ENCODE results near the gene KCNJ5.

KCNJ5 gene

DNA sequence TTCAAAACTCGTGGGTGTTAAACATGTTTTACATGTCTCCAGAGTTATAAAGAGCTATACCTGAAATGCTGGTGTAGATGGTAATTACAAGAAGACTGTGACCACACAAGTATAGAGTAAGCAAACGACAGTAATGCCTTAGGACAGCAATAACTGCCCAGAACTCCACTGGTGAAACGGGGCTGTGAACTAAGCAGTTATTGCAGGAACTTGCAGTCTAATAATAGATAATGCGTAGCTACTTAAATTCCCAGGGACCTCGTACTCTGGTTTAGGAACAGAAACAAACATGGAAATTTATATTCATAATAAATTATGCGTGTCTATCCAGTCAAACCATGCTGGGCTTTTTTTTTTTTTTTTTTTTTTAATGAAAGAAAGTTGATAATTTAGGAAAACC, 76.4 kb downstream of the KCNJ5 start:
- Histone ChIP-seq H3K9me3 (ENCODE audit: insufficient read depth, low read length, severe bottlenecking) (no peaks in the 10 kb centered on the region), H3K4me1 (ENCODE audit: insufficient read depth, low read length) (peaks cover 69% of the 10 kb centered on the region), H3K4me2 (ENCODE audit: insufficient read depth, low read length) (no peak overlapping the region), H3K27me3 (ENCODE audit: insufficient read depth, low read length, poor library complexity) (no peaks in the 10 kb centered on the region), H3K79me2 (ENCODE audit: insufficient read depth, low read length) (no peaks in the 10 kb centered on the region), H4K20me1 (ENCODE audit: insufficient read depth, low read length) (no peaks in the 10 kb centered on the region), H3K36me3 (ENCODE audit: insufficient read depth, low read length) (no peaks in the 10 kb centered on the region), H3K27ac (ENCODE audit: low read length) (no peak overlapping the region), H3K9ac (ENCODE audit: low read depth, low read length) (no peak overlapping the region), H3K4me3 (ENCODE audit: low read depth in 1 of 2, low read length in 2 of 2) (no peak overlapping the region), H2AFZ (ENCODE audit: low read depth, low read length) (no peak overlapping the region)
- TF ChIP-seq EZH2 (IDR thresholded peaks at IDR 0.05; ENCODE audit: borderline replicate concordance, low read depth, low read length, severe bottlenecking): no peak
- TF ChIP-seq, protein P1, sequence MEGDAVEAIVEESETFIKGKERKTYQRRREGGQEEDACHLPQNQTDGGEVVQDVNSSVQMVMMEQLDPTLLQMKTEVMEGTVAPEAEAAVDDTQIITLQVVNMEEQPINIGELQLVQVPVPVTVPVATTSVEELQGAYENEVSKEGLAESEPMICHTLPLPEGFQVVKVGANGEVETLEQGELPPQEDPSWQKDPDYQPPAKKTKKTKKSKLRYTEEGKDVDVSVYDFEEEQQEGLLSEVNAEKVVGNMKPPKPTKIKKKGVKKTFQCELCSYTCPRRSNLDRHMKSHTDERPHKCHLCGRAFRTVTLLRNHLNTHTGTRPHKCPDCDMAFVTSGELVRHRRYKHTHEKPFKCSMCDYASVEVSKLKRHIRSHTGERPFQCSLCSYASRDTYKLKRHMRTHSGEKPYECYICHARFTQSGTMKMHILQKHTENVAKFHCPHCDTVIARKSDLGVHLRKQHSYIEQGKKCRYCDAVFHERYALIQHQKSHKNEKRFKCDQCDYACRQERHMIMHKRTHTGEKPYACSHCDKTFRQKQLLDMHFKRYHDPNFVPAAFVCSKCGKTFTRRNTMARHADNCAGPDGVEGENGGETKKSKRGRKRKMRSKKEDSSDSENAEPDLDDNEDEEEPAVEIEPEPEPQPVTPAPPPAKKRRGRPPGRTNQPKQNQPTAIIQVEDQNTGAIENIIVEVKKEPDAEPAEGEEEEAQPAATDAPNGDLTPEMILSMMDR (IDR thresholded peaks at IDR 0.05; ENCODE audit: borderline replicate concordance, extremely low read depth, low read length, poor library complexity, severe bottlenecking): no peak
- DNase-seq: no peak
- ATAC-seq (ENCODE audit: insufficient read depth, low read depth): no peak

DNA sequence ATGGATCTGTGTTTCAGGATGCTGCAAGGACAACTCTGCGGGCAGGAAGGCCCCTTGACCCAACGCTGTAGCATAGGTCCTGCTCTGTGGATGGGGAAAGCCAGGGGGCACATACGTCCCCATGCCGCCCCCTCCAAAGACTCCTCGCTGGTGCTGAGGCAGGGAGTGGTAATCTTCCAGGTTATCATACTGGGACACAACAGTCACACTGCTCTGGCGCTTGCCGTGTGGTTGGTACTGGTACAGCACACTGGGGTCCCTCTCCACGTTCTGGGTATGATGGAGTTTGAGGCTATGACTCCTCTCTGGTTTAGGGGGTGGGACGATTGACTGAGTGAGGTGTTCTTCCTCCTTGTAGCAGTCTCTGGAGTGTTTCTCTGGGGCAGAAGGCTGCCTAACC, 77.8 kb downstream of the KCNJ5 start:
- Histone ChIP-seq H3K4me1 (ENCODE audit: insufficient read depth, low read length) (peaks cover 55% of the 10 kb centered on the region), H3K79me2 (ENCODE audit: insufficient read depth, low read length) (no peaks in the 10 kb centered on the region), H3K27me3 (ENCODE audit: insufficient read depth, low read length, poor library complexity) (no peaks in the 10 kb centered on the region), H3K27ac (ENCODE audit: low read length) (no peak overlapping the region), H3K36me3 (ENCODE audit: insufficient read depth, low read length) (no peaks in the 10 kb centered on the region), H4K20me1 (ENCODE audit: insufficient read depth, low read length) (no peaks in the 10 kb centered on the region), H3K4me3 (ENCODE audit: low read depth in 1 of 2, low read length in 2 of 2) (no peak overlapping the region), H2AFZ (ENCODE audit: low read depth, low read length) (no peak overlapping the region), H3K9ac (ENCODE audit: low read depth, low read length) (no peak overlapping the region), H3K4me2 (ENCODE audit: insufficient read depth, low read length) (no peak overlapping the region), H3K9me3 (ENCODE audit: insufficient read depth, low read length, severe bottlenecking) (no peaks in the 10 kb centered on the region)
- ATAC-seq (ENCODE audit: insufficient read depth, low read depth): no peak
- DNase-seq: no peak
- no peak for TF ChIP-seq EZH2 (IDR thresholded peaks at IDR 0.05; ENCODE audit: borderline replicate concordance, low read depth, low read length, severe bottlenecking)
- TF ChIP-seq, protein P1 (IDR thresholded peaks at IDR 0.05; ENCODE audit: borderline replicate concordance, extremely low read depth, low read length, poor library complexity, severe bottlenecking): peak; percentile 21
